GM23338 (cell line): Measurements from ENCODE around the gene PDE7B. TPM values are rescaled to one million over a fixed set of nuclear protein-coding genes. Genes with fewer than 3 reads are reported as not detected.

Experiments used
- ATAC-seq: fragments of 200-7000 bp; cut with Tn5 transposase; 3 replicates; pipeline ENCODE4 v1.9.1; 2020
- DNase-seq: peaks from one replicate; pipeline ENCODE4 v3.0.0-alpha.2; 2015; ENCODE audit warnings: low spot score
- H2AFZ ChIP-seq: fragments of 200-600 bp; sonication (generic); 2 replicates; pipeline ENCODE4 v1.8.0; 2016; ENCODE audit warnings: antibody characterized with exemption, mild to moderate bottlenecking, moderate library complexity
- H3F3A ChIP-seq: fragments of 200-600 bp; sonication (generic); replicated peaks from 2 replicates; pipeline ENCODE4 v1.8.0; 2017; ENCODE audit warnings: antibody characterized with exemption, mixed run types, low read depth
- H3K27ac ChIP-seq: fragments of 200-600 bp; sonication (generic); 2 replicates; pipeline ENCODE4 v1.6.1; 2016; ENCODE audit warnings: low read depth
- H3K27me3 ChIP-seq: fragments of 200-600 bp; sonication (generic); 2 replicates; pipeline ENCODE4 v1.8.0; 2016; ENCODE audit warnings: mild to moderate bottlenecking, mixed run types, moderate library complexity; ENCODE audit not compliant: insufficient read depth
- H3K36me3 ChIP-seq: fragments of 200-600 bp; sonication (generic); 2 replicates; pipeline ENCODE4 v1.8.0; 2016; ENCODE audit warnings: mild to moderate bottlenecking; ENCODE audit not compliant: insufficient read depth
- H3K4me1 ChIP-seq: fragments of 200-600 bp; sonication (generic); 2 replicates; pipeline ENCODE4 v1.8.0; 2016; ENCODE audit warnings: mild to moderate bottlenecking, moderate library complexity; ENCODE audit not compliant: insufficient read depth
- H3K4me2 ChIP-seq: fragments of 200-600 bp; sonication (generic); 2 replicates; pipeline ENCODE4 v1.7.1; 2017; ENCODE audit warnings: mixed run types
- H3K4me3 ChIP-seq: fragments of 200-600 bp; sonication (generic); 2 replicates; pipeline ENCODE4 v1.6.1; 2016; ENCODE audit warnings: mixed run types
- H3K79me2 ChIP-seq: fragments of 200-600 bp; sonication (generic); replicated peaks from 2 replicates; pipeline ENCODE4 v1.8.0; 2017; ENCODE audit warnings: mild to moderate bottlenecking; ENCODE audit not compliant: insufficient read depth
- H3K9me2 ChIP-seq: fragments of 200-600 bp; sonication (generic); 2 replicates; pipeline ENCODE4 v1.8.0; 2017; ENCODE audit not compliant: insufficient read depth
- H4K20me1 ChIP-seq: fragments of 200-600 bp; sonication (generic); replicated peaks from 2 replicates; pipeline ENCODE4 v1.8.0; 2017; ENCODE audit warnings: mild to moderate bottlenecking; ENCODE audit not compliant: insufficient read depth
- H3K27ac Mint-ChIP-seq: 2 replicates; pipeline ENCODE4 v1.8.0; 2020; ENCODE audit warnings: inconsistent platforms, mild to moderate bottlenecking, moderate library complexity, mixed read lengths
- H3K27me3 Mint-ChIP-seq: 3 replicates; pipeline ENCODE4 v1.8.0; 2022; ENCODE audit warnings: low read depth, mild to moderate bottlenecking, moderate library complexity, mixed read lengths, inconsistent platforms; ENCODE audit not compliant: insufficient read depth, poor library complexity
- H3K36me3 Mint-ChIP-seq: 3 replicates; pipeline ENCODE4 v1.8.0; 2021; ENCODE audit warnings: low read depth, mild to moderate bottlenecking, inconsistent platforms, moderate library complexity, mixed read lengths
- H3K4me1 Mint-ChIP-seq: 3 replicates; pipeline ENCODE4 v1.8.0; 2020; ENCODE audit warnings: mild to moderate bottlenecking, inconsistent platforms, mixed read lengths
- H3K4me3 Mint-ChIP-seq: 3 replicates; pipeline ENCODE4 v1.8.0; 2021; ENCODE audit warnings: moderate library complexity, mild to moderate bottlenecking, inconsistent platforms, mixed read lengths
- H3K9me3 Mint-ChIP-seq: 3 replicates; pipeline ENCODE4 v1.8.0; 2020; ENCODE audit warnings: moderate library complexity, mild to moderate bottlenecking, inconsistent platforms, mixed read lengths
- EZH2 ChIP-seq: fragments of 200-600 bp; sonication (generic); IDR thresholded peaks from one replicate; pipeline ENCODE4 v1.8.0; 2017; ENCODE audit warnings: antibody characterized with exemption, mild to moderate bottlenecking, low read depth; ENCODE audit not compliant: unreplicated experiment
- JUNB ChIP-seq: IDR thresholded peaks from one replicate; pipeline ENCODE4 v1.6.1; 2016; ENCODE audit warnings: antibody characterized with exemption; ENCODE audit not compliant: unreplicated experiment
- polyA plus RNA-seq: library from polyadenylated mRNA; unstranded; fragments of >200 nt; fragmentation: Nextera tagmentation; extraction: Ambion mirVana; gene quantifications from 2 replicates; pipeline ENCODE4 v1.2.1, GENCODE V29; 2016
- total RNA-seq: library from RNA; depleted of rRNA; stranded (reverse); fragments of >200 nt; shearing (Covaris generic); gene quantifications from 2 replicates; pipeline ENCODE4 v1.2.3, GENCODE V29; 2014
- TF ChIP-seq, protein P1 (sequence below): fragments of 250-450 bp; sonication (Bioruptor Pico); IDR thresholded peaks from 2 replicates; pipeline ENCODE4 v1.5.0; 2020; ENCODE audit warnings: mild to moderate bottlenecking, moderate library complexity
- TF ChIP-seq, protein P2 (sequence below): IDR thresholded peaks from 2 replicates; pipeline ENCODE4 v1.6.1; 2016; ENCODE audit warnings: antibody characterized with exemption

PDE7B gene
- total and polyA plus RNA-seq, 2 experiments from 2014 or later, result 0.07 TPM; not detected in 1

DNA sequence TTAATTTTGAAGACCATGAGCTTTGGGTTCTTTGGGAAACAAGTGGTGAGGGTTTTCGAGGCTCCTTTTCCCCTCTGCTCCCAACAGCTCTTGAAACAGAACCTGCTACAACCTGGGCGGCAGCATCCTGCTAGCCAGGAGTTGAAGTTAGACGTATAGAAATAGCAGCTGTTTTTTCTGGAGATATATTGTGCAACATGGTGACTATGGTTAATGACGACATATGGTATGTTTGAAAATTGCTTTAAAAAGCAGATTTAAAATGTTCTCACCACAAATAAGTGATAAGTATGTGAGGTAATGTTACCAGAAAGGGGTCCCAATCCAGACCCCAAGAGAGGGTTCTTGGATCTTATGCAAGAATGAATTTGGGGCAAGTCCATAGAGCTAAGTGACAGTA lies 138.9 kb downstream of the PDE7B start (continued):
- TF ChIP-seq, protein P1, sequence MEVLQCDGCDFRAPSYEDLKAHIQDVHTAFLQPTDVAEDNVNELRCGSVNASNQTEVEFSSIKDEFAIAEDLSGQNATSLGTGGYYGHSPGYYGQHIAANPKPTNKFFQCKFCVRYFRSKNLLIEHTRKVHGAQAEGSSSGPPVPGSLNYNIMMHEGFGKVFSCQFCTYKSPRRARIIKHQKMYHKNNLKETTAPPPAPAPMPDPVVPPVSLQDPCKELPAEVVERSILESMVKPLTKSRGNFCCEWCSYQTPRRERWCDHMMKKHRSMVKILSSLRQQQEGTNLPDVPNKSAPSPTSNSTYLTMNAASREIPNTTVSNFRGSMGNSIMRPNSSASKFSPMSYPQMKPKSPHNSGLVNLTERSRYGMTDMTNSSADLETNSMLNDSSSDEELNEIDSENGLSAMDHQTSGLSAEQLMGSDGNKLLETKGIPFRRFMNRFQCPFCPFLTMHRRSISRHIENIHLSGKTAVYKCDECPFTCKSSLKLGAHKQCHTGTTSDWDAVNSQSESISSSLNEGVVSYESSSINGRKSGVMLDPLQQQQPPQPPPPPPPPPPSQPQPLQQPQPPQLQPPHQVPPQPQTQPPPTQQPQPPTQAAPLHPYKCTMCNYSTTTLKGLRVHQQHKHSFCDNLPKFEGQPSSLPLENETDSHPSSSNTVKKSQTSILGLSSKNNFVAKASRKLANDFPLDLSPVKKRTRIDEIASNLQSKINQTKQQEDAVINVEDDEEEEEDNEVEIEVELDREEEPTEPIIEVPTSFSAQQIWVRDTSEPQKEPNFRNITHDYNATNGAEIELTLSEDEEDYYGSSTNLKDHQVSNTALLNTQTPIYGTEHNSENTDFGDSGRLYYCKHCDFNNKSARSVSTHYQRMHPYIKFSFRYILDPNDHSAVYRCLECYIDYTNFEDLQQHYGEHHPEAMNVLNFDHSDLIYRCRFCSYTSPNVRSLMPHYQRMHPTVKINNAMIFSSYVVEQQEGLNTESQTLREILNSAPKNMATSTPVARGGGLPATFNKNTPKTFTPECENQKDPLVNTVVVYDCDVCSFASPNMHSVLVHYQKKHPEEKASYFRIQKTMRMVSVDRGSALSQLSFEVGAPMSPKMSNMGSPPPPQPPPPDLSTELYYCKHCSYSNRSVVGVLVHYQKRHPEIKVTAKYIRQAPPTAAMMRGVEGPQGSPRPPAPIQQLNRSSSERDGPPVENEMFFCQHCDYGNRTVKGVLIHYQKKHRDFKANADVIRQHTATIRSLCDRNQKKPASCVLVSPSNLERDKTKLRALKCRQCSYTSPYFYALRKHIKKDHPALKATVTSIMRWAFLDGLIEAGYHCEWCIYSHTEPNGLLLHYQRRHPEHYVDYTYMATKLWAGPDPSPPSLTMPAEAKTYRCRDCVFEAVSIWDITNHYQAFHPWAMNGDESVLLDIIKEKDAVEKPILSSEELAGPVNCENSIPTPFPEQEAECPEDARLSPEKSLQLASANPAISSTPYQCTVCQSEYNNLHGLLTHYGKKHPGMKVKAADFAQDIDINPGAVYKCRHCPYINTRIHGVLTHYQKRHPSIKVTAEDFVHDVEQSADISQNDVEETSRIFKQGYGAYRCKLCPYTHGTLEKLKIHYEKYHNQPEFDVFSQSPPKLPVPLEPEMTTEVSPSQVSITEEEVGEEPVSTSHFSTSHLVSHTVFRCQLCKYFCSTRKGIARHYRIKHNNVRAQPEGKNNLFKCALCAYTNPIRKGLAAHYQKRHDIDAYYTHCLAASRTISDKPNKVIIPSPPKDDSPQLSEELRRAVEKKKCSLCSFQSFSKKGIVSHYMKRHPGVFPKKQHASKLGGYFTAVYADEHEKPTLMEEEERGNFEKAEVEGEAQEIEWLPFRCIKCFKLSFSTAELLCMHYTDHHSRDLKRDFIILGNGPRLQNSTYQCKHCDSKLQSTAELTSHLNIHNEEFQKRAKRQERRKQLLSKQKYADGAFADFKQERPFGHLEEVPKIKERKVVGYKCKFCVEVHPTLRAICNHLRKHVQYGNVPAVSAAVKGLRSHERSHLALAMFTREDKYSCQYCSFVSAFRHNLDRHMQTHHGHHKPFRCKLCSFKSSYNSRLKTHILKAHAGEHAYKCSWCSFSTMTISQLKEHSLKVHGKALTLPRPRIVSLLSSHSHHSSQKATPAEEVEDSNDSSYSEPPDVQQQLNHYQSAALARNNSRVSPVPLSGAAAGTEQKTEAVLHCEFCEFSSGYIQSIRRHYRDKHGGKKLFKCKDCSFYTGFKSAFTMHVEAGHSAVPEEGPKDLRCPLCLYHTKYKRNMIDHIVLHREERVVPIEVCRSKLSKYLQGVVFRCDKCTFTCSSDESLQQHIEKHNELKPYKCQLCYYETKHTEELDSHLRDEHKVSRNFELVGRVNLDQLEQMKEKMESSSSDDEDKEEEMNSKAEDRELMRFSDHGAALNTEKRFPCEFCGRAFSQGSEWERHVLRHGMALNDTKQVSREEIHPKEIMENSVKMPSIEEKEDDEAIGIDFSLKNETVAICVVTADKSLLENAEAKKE (CRISPR knock-in tag), result no peak

DNA sequence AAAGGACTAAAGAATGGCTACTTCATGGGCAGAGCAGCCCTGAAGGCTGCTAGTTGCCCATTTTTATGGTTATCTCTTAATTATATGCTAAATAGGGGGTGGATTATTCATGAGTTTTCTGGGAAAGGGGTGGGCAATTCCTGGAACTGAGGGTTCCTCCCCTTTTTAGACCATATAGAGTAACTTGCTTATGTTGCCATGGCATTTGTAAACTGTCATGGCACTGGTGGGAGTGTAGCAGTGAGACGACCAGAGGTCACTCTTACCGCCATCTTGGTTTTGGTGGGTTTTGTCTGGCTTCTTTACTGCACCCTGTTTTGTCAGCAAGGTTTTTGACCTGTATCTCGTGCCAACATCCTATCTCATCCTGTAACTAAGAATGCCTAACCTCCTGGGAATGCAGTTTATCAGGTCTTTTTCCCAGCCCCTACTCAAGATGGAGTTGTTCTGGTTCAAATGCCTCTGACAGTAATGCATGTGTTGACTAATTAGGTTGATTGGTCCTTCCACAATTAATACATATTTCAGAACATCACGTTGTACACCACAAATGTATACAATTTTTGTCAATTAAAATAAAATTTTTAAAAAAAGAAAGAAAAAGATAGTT lies 139.5 kb downstream of the PDE7B start:
- no peak overlapping the region for H3K4me3 Mint-ChIP-seq
- ATAC-seq (no peak), DNase-seq (no peak)
- H3K27ac ChIP-seq, result no peak overlapping the region
- H4K20me1 ChIP-seq, result no peaks in the 10 kb centered on the region
- no peaks in the 10 kb centered on the region for H3K4me1 Mint-ChIP-seq
- no peak overlapping the region for H2AFZ ChIP-seq
- H3K27me3 Mint-ChIP-seq, result no peaks in the 10 kb centered on the region
- H3K4me2 ChIP-seq, result no peak overlapping the region
- no peaks in the 10 kb centered on the region; the same call in 1 of the 2 replicates for H3K9me2 ChIP-seq
- no peaks in the 10 kb centered on the region for H3K79me2 ChIP-seq
- no peaks in the 10 kb centered on the region for H3K9me3 Mint-ChIP-seq
- H3F3A ChIP-seq, result no peaks in the 10 kb centered on the region
- no peaks in the 10 kb centered on the region for H3K27me3 ChIP-seq
- no peak overlapping the region for H3K4me3 ChIP-seq
- no peaks in the 10 kb centered on the region for H3K36me3 ChIP-seq
- no peaks in the 10 kb centered on the region for H3K36me3 Mint-ChIP-seq
- H3K27ac Mint-ChIP-seq, result no peak overlapping the region
- H3K4me1 ChIP-seq, result no peaks in the 10 kb centered on the region
- TF ChIP-seq EZH2, result no peak

DNA sequence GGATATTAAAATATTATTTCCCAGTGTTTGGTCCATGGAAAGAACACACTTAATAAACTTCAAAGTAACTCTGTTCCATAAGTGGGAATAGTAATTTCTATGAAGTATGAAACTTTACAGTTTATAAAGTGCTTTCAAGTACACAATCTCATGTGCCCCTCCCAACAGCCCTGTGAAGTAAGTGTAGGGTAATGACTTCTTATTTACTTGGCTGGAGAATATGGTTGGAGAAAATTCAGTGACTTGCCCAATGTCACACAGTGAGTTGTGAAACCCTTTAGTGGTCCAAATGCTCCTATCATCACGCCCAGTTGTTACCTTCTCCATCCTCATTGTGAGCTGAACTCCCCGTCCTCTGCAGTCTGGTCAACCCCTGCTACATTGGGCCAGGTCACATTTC lies 141.2 kb downstream of the PDE7B start:
- no peak overlapping the region for H3K4me3 Mint-ChIP-seq
- Histone ChIP-seq H3K4me3 (no peak overlapping the region), H4K20me1 (no peaks in the 10 kb centered on the region), H3K27ac (no peak overlapping the region), H3K4me1 (no peaks in the 10 kb centered on the region), H3K79me2 (no peaks in the 10 kb centered on the region), H3K4me2 (no peak overlapping the region), H3F3A (no peaks in the 10 kb centered on the region), H3K9me2 (no peaks in the 10 kb centered on the region; the same call in 1 of the 2 replicates), H3K27me3 (no peaks in the 10 kb centered on the region), H3K36me3 (no peaks in the 10 kb centered on the region), H2AFZ (no peak overlapping the region)
- H3K27me3 Mint-ChIP-seq, result no peaks in the 10 kb centered on the region
- no peaks in the 10 kb centered on the region for H3K9me3 Mint-ChIP-seq
- no peak for DNase-seq
- H3K27ac Mint-ChIP-seq, result no peak overlapping the region
- H3K36me3 Mint-ChIP-seq, result no peaks in the 10 kb centered on the region
- no peaks in the 10 kb centered on the region for H3K4me1 Mint-ChIP-seq
- ATAC-seq, result no peak
- TF ChIP-seq JUNB, result no peak
- TF ChIP-seq, protein P2, sequence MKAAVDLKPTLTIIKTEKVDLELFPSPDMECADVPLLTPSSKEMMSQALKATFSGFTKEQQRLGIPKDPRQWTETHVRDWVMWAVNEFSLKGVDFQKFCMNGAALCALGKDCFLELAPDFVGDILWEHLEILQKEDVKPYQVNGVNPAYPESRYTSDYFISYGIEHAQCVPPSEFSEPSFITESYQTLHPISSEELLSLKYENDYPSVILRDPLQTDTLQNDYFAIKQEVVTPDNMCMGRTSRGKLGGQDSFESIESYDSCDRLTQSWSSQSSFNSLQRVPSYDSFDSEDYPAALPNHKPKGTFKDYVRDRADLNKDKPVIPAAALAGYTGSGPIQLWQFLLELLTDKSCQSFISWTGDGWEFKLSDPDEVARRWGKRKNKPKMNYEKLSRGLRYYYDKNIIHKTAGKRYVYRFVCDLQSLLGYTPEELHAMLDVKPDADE, result no peak
